CD4-positive, alpha-beta T cell treated with Interleukin-12 subunit alpha and Interleukin-12 subunit beta, for 1 hour (primary cell): Measurements from ENCODE around the gene KCNMB4.

Experiments used
- DNase-seq: peaks from one replicate; pipeline ENCODE4 v3.0.0-alpha.2; 2020

KCNMB4 gene

GRCh38 chr12:70448371-70448770 is 82.3 kb downstream of the KCNMB4 start:
- DNase-seq, result no peak

- DNase-seq, result no peak
Measured at GRCh38 chr12:70449074-70449752, 83.1 kb downstream of the KCNMB4 start.

- no peak for DNase-seq
Measured at GRCh38 chr12:70449753-70450341, 83.8 kb downstream of the KCNMB4 start.

- DNase-seq, result no peak
Measured at GRCh38 chr12:70451528-70451927, 85.4 kb downstream of the KCNMB4 start.

DNA sequence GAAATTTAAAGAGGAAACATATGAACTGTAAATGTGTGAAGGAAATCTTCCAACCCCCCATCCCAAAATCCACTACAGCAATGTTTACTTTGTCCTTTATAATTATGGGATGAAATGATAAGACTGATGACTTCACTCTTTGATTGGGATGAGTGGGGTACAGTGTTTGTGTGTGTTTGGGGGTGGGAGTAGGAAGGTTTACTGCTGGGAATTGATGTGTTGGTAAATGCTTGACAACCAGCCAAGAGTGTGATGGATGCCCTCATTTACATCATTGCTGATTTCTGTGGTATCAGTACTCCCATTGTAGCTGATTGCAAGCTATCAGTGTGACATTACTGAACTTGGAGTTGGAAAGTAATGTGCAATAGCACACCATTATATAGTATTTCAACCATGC is 90.9 kb downstream of the KCNMB4 start:
- DNase-seq, result no peak

GRCh38 chr12:70459786-70460185 is 93.7 kb downstream of the KCNMB4 start:
- no peak for DNase-seq

GRCh38 chr12:70463997-70464396 is 97.9 kb downstream of the KCNMB4 start:
- no peak for DNase-seq

- no peak for DNase-seq
Measured at GRCh38 chr12:70466753-70467152, 100.7 kb downstream of the KCNMB4 start.

- DNase-seq, result no peak
Measured at GRCh38 chr12:70467476-70467875, 101.4 kb downstream of the KCNMB4 start.

- DNase-seq, result no peak
Measured at GRCh38 chr12:70467918-70468733, 102.0 kb downstream of the KCNMB4 start.

- DNase-seq, result no peak
Measured at GRCh38 chr12:70468741-70469140, 102.7 kb downstream of the KCNMB4 start.

DNA sequence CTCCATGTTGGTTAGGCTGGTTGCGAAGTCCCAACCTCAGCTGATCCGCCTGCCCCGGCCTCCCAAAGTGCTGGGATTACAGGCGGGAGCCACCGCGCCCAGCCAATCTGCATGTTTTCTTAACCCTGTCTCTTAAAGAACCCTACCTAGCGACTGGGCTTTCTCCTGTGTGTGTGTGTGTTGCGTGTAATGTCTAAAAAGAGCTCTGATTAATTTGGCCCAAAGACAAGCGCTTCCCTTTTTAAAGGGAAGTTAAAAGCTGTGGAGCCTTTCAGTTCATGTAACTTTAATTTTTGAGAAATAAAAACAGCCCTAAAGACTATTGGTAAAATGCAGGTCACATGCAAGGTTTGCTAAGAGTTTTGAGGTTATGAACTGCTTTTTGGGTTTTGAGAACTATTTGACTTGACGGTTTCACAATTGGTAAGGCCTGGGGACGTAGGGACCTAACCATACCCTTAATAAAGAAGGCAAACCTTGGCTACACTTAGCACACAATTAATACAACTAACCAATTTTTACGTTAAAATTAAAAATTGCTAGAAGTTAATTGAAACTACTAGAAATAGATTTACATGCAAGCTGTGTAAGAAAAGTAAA is 103.2 kb downstream of the KCNMB4 start:
- DNase-seq, result no peak

- DNase-seq, result no peak
Measured at GRCh38 chr12:70482764-70483163, 116.7 kb downstream of the KCNMB4 start.
